PFSK-1 (cell line): Measurements from ENCODE around the gene SLC2A13.

Source experiments
- POLR2AphosphoS5 ChIP-seq: IDR thresholded peaks from 2 replicates; pipeline ENCODE4 v1.6.1; 2012; ENCODE audit warnings: low read depth, mild to moderate bottlenecking, control low read depth, low read length, moderate library complexity
- TAF1 ChIP-seq: IDR thresholded peaks from 2 replicates; pipeline ENCODE4 v1.6.1; 2012; ENCODE audit warnings: low read length, control low read depth, borderline replicate concordance; ENCODE audit not compliant: insufficient read depth

DNA sequence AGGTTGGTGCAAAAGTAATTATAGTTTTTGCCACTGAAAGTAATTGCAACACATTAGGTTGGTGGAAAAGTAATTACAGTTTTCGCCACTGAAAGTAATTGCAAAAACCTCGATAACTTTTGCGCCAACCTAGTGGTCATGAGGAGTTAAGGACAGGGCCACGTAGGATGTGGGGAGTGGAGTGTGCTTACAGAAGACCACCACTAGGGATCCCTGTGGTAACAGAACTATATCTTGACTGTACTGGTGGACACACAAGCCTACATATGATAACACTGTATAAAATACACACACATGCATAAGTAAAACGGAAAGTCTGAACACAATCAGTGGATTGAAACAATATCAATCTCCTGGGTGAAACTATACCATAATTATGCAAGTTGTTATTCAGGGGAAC is 298.8 kb downstream of the SLC2A13 start:
- TF ChIP-seq TAF1, result no peak
- TF ChIP-seq POLR2AphosphoS5, result no peak
